HG03280 (cell line): ENCODE results near the gene RSBN1L.
"Not testable (repeated sequence)": the region's sequence is repeated elsewhere in the genome, so short reads cannot be mapped to it uniquely, and the experiment has no call there.

ENCODE experiments used
- ATAC-seq: cut with Tn5 transposase; IDR thresholded peaks from one replicate; pipeline ENCODE4 v1.9.1; 2021; ENCODE audit warnings: mild to moderate bottlenecking, moderate library complexity; ENCODE audit not compliant: unreplicated experiment

The RSBN1L gene

DNA sequence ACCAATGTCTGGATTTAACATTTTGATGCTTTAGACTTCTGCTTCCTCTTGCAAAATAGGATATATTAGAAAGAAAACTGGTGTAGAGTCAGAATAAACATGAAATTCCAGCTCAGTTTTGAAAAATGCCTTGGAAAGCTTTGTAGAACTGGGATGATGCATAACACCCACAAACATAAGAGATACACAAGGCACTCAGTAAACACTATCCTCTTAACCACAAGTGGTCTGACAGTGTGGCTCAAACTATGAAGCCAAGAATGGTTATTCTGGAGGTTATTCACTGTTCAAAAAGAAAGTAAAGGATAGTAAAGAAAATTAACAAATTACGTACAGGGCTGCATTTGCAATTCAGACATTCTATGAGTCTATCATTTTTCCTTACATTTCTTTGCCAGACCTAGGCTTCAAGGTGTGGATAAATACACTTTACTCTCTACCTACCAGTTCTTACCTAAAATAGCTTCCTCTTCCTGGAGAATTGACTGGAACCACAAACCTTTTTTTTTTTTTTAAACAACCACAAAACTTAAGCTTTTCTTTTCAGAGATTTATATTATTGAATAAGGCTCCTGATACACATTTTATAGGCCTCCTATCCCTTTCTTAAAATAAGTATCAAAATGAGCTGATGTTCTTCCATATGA, 9.0 kb upstream of the RSBN1L start:
- ATAC-seq: no peak

DNA sequence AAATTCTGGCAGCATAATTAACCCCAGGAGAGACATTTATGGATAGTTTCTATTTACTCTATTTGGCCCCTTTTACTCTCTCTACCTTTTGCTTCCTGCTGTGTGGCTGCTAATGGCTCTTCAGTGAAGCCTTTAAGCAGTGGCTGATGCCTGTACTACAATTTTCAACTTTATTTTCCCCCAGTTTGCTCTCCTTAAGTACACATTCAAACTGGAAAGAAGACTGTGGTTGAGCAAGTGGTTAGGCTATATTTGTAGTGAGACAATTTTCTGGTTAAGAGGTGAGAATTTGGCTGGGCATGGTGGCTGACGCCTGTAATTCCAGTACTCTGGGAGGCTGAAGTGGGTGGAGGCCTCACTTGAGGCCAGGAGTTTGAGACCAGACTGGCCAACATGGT, 8.5 kb upstream of the RSBN1L start:
- no peak for ATAC-seq

DNA sequence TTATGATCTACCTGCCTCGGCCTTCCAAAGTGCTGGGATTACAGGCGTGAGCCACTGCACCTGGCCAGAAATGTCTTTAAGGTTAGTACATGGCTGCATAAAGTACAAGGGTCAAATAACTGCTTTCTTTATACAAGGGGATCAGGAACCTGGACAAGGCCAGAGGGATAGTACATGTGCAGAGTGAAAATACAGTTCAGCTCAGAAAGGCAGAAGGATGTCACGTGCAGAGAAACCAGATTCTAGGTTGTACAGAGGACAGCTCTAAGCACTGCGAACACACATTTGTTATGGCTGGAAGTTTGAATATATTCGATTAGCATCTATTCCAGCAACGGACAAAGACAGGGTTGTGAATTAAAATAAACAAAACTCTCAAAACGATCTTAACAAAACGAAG, 6.0 kb upstream of the RSBN1L start:
- no peak for ATAC-seq

DNA sequence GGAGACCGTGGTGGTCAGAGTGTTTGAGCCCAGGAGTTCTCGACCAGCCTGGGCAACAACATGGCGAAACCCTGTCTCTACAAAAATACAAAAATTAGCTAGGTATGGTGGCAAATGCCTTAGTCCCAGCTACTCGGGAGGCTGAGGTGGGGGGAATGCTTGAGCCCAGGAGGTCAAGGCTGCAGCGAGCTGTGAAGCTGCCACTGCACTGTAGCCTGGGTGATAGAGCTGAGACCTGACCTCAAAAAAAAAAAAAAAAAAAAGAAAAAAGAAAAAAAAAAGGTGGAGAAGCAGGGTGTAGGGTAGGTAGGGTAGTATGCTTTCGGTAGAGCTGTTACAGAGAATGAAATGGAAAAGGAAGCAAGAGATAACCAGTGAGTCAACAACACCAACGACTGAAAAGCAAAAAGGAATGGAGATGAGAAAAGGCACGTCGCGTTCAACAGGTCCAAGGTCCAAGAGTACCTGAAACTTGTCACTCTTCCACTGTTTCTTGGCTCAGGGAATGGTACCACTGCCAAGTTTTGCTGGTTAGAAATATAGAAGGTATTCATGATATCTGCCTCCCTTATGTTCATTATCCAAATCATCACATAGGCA, 4.3 kb upstream of the RSBN1L start:
- ATAC-seq: no peak

DNA sequence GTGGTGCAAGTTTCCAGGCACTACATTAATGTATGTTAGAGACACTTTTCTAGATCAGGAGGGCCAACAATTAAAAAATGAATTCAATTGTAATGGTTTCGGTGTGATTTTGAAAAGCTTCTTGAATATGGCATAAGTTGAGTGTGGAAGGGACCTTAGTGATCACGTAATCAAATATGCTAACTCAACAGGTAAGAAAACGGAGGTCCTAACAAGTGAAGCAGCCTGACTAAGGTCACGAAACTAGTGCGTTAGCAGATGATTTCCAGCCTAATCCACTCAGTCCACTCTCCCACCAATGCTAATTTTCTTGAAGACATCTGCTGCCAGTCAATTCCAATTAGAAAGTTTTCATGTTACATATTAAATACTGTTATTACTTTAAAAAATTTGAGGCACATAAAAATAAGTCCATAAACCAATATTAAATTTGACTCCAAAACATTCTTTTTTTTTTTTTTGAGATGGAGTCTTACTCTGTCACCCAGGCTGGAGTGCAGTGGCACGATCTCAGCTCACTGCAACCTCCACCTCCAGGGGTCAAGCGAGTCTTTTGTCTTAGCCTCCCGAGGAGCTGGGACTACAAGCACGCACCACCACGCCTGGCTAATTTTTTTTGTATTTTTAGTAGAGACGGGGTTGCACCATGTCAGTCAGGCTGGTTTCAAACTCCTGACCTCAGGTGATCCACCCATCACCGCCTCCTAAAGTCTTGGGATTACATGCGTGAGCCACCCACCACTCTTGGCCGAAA, 2.3 kb upstream of the RSBN1L start:
- ATAC-seq: no peak

DNA sequence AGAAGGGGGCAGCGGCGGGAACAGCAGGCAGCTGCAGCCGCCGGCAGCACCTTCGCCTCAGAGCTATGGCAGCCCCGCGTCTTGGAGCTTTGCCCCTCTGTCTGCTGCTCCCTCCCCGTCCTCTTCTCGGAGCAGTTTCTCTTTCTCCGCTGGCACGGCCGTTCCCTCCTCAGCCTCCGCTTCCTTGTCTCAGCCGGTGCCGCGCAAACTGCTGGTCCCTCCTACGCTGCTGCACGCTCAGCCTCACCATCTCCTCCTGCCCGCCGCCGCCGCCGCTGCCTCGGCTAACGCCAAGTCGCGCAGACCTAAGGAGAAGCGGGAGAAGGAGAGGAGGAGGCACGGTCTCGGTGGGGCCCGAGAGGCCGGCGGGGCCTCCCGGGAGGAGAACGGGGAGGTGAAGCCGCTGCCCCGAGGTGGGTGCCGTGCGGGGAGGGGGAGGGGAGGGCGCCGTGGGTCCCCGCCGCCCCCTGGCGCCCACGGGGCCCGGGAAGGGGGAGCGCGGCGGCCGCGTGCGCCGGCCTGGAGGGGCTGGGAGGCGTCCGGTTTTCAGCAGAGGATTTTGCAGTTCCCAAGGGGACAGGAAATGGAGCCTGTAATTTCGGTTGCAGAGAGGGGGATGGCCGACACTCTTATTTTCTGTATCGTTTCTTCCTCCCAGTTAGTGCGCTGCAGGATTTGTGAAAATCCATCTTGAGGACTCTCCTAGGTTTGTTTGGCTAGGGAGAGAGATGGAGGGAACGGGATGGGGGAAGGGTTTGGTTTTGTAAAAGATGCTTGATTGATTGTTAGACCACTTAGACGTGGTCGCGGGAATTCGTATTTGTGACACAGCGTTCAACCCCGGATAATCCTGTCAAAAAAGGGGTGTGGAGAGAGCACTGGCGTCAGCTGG, 630 bp downstream of the RSBN1L start:
- peak; percentile 22 for ATAC-seq

DNA sequence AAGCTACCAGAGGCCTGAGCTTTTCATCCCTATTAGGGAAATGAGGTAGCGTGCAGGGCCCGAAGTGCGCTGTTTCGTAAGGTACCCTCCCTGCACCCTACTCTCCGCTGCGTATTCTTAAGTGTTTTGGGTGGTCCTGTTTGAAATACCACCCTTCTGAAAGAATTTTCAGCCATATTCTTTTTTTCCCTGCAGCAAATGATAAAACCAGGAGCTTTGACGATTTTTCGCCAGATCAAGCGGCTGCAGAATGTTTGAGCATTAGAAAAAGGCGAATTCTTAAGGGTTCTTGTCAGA, 1.2 kb downstream of the RSBN1L start:
- no peak for ATAC-seq

DNA sequence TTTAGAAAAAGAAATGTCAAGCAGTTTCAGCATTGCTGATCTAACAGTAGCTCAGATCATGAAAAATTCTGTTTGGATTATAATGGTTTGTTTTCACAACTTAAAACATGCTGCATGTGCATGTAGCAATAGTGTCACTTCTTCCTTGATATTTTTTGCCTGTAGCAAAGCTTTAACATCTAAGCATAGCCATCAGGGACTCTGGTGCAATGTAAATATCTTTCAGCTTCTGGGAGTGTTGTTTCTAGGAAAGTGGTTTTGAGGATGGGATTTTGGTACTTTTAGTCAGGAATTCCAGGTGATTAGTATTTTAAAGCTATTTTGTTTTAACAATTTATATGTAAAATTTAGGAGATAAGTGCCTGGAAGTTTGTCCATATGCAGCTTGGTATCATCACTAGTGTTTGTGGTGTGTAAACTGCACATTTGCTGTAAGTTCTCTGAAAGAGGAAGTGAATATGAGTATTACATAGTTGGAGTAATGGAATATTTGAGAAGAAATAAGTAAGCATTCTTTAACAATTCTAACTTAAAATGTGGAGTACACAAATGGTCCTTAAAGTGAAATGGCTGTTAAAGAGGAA, 1.9 kb downstream of the RSBN1L start:
- ATAC-seq: no peak

DNA sequence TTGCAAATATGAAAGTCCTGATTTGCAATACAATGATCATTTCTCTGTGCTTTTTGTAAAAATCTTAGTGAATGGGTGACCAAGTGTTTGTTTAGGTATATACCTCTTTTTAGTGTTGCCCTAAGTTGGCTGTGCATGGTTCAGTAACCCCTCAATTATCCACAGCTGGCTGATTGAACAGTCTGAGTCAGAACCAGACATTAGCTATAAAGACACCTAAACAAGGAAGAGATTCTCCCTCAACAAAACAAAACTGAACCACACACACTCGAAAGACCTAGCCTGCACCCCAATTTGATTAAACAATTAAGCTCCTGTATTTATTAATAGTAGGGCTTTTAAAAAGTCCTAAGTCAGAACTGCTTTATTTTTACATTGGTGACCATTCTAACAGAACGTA, 2.8 kb downstream of the RSBN1L start:
- peak; percentile 27 for ATAC-seq

DNA sequence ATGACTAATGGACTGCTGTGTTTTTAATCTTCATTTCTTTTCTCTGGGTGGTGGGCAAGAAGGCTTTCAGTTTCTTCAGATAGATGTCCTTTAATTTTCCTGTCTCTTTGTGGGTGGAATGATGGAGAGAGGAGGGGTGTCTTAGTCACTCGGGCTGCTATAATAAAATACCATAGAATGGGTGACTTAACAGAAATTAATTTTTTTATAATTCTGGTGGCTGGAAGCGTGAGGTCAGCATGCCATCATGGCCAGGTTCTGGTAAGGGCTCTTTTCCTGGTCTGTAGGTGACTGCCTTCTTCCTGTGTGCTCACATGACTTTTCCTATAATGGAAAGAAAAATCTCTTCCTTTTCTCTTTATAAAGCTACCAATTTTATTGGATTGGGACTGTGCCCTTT, 6.3 kb downstream of the RSBN1L start:
- no peak for ATAC-seq

DNA sequence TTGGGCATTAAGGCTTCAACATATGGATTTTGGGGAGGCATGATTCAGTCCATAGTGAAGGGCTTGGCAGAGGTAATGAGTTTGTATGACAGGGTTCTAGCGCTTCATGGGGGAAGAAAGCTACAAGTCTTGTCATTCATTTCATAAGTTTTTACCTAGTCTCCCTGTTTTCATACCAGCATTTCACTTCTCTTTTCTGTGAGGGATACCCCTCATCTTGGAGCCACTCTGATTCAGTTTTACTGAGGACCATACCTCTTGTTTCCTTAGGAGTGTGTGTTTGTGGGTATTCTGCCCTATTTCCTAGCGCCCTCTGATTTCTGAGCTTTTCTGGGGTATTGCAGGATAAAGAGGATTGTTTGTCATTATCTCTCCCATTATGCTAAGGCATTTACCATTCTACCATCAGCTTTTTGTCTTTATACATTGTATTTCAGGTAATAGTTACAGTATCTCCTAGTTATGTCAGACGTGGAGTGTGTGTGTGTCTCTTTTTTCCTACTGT, 6.8 kb downstream of the RSBN1L start:
- ATAC-seq: no peak

DNA sequence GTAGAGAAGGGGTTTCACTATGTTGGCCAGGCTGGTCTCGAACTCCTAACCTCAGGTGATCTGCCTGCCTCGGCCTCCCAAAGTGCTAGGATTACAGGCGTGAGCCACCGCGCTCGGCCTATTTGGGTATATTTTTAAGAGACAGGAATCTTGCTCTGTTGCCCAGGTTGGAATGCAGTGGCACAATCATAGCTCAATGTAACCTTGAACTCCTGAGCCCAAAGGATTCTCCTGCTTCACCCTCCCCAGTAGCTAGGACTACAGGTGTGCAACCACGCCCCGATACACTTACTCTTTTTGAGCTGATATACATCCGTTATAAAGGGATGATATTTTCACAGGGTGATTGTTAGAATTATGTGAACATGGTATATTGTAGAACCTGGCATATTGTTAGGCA, 7.4 kb downstream of the RSBN1L start:
- ATAC-seq: not testable (repeated sequence)

DNA sequence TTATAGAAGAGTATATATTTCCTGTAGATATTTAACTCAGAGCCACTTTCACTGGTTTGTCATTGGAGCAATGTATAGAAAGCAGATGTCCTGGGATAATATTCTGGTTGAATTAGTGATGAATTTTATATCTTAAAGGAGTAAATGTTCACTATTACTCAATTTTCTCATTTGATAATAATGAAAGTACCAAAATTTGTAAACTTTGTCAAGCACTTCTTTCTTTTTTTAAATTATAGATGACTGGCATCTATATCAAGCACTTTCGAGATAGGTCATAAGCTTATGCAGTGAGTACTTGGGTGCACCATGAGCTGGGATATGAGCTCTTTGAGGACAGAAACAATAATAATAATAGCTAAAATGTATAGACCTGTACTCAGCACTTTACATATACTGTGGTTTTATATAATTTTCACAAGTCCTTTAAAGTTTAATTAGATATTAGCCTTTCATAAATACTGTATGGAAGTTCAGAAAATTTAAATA, 11.3 kb downstream of the RSBN1L start:
- no peak for ATAC-seq

DNA sequence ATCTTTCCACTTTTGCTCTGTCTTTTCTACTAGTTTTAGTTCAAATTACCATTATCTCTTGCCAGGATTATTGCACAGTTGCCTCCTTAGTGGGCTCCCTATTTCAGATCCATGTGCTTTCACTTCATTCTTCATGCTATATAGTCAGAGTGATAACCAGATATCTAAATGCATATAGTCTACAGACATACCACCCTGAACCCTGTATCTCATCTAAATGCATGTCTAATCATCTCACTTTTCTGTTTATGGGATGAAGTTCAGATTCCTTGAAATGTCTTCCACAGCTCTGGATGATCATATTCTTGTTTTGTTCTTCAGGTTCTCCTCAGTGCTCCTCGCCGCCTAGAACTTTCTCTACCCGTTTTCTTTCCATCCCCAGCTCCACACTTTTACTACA, 13.8 kb downstream of the RSBN1L start:
- ATAC-seq: no peak

DNA sequence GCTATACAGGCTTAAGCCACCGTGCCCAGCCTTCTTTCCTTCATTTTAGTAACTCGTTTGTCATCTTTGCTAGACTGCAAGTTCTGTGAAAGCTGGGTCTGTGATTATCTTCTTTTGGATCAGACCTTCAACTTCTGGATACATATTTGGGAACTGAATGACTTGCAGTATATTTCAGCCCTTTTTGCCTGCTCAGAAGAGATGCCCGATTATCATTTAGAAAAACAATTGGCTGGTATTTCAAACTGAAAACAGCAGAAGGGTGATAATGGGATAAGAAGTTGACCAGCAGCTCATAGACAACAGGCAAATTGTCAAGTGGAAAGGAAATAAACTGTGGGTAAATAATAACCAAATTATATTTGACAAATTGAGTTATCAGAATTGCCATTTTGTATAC, 14.6 kb downstream of the RSBN1L start:
- ATAC-seq: no peak

DNA sequence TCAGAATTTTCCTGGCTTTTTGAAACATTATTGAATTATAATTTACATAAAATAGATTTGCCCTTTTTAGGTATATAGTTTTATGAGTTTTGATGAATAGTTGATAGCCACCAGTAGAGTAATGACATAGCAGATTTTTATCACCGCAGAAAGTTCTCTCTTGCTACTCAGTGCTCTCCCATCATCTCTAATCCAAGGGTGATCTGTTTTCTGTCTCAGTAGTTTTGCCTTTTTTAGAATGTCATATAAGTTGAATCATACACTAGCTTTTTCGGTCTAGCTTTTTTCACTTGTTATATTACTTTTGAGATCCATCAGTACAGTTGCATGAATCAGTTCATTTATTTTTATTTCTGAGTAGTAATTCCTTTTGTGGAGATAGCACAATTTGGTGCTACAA, 17.9 kb downstream of the RSBN1L start:
- no peak for ATAC-seq

DNA sequence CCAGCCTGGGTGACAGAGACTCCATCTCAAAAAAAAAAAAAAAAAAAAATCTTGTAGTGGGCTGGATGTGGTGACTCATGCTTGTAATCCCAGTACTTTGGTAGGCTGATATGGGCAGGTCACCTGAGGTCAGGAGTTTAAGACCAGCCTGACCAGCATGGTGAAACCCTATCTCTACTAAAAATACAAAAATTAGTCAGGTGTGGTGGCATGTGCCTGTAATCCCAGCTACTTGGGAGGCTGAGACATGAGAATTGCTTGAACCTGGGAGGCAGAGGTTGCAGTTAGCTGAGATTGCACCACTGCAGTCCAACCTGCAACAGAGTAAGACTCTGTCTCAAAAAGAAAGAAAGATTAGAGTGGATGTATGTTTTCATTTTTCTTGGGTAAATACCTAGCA, 18.7 kb downstream of the RSBN1L start:
- ATAC-seq: not testable (repeated sequence)

DNA sequence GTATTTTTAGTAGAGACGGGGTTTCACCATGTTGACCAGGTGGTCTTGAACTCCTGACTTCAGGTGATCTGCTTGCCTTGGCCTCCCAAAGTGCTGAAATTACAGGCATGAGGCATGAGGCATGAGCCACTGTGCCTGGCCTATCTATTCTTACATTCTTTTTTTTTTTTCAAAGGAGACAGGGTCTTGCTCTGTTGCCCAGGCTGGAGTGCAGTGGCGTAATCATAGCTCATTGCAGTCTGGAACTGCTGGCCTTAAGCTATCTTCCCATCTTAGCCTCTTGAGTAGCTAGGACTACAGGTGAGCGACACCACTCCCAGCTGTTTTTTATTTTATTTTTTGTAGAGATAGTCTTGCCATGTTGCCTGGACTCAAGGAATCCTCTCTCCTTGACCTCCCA, 20.5 kb downstream of the RSBN1L start:
- no peak for ATAC-seq

DNA sequence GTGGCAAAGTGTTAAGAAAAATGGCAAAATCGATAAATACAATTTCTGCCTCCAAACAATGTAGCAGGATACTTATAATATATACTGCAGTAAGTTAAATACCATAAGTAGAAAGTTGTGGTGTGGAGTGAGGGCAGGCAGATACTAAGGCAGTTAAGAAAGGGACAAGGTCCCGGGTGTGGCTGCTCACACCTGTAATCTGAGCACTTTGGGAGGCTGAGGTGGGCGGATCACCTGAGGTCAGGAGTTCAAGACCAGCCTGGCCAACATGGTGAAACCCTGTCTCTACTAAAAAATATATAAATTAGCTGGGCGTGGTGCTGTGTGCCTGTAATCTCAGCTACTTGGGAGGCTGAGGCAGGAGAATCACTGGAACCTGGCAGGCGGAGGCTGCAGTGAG, 21.3 kb downstream of the RSBN1L start:
- ATAC-seq: not testable (repeated sequence)

DNA sequence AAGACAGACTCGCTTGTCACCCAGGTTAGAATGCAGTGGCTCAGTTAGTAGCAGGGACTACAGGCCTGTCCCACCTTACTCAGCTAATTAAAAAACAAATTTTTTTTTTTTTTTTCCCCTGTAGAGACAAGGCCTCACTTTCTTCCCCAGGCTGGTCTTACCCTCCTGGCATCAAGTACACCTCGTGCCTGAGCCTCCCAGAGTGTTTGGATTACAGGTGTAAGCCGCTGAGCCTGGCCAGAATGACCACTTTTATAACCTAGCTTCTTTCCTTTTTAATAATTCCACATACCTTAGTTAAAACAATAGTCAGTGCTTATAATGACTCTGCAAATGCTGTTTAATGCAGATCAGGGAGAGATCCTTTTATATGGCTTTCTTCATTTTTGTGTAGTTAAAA, 31.3 kb downstream of the RSBN1L start:
- ATAC-seq: no peak
